LNCaP clone FGC (cell line): ENCODE measurements around the gene TMEM30B.

Source experiments
- DNase-seq: peaks from one replicate; pipeline ENCODE4 v3.0.0-alpha.2; 2011; ENCODE audit warnings: low read depth
- H3K4me3 ChIP-seq: 2 replicates; pipeline ENCODE4 v1.5.1; 2011; ENCODE audit warnings: mild to moderate bottlenecking, low read depth, low read length, control low read depth
- CTCF ChIP-seq: IDR thresholded peaks from 2 replicates; pipeline ENCODE4 v1.5.1; 2012; ENCODE audit warnings: mild to moderate bottlenecking; ENCODE audit not compliant: control insufficient read depth, insufficient read depth; ENCODE audit errors: extremely low read depth

The TMEM30B gene

GRCh38 chr14:61279082-61279481, 2.1 kb downstream of the TMEM30B start:
- DNase-seq, result no peak
- no peak for TF ChIP-seq CTCF
- no peak overlapping the region for H3K4me3 ChIP-seq

GRCh38 chr14:61277784-61278183, 3.4 kb downstream of the TMEM30B start:
- no peak for TF ChIP-seq CTCF
- DNase-seq, result no peak
- no peak overlapping the region for H3K4me3 ChIP-seq

- no peak for DNase-seq
- TF ChIP-seq CTCF, result no peak
- H3K4me3 ChIP-seq, result no peak overlapping the region
These were observed 3.9 kb downstream of the TMEM30B start for GRCh38 chr14:61277232-61277631.

GRCh38 chr14:61271552-61271951, 9.6 kb downstream of the TMEM30B start:
- TF ChIP-seq CTCF, result no peak
- no peak overlapping the region for H3K4me3 ChIP-seq
- DNase-seq, result no peak

GRCh38 chr14:61270714-61271113, 10.4 kb downstream of the TMEM30B start:
- no peak for TF ChIP-seq CTCF

GRCh38 chr14:61269321-61270083, 11.6 kb downstream of the TMEM30B start:
- H3K4me3 ChIP-seq, result peak overlapping the region; percentile 18; the same call in 1 of the 2 replicates
- peak; percentile 83 for TF ChIP-seq CTCF
- peak; percentile 69 for DNase-seq

More at GRCh38 chr14:61270714-61271113, 10.4 kb downstream of the TMEM30B start:
- no peak overlapping the region for H3K4me3 ChIP-seq
- no peak for DNase-seq

- H3K4me3 ChIP-seq, result no peak overlapping the region
- no peak for TF ChIP-seq CTCF
- DNase-seq, result no peak
These were observed 12.3 kb downstream of the TMEM30B start for GRCh38 chr14:61268812-61269211.
